ENCODE measurements around the gene LARGE1.

Gene LARGE1

DNA sequence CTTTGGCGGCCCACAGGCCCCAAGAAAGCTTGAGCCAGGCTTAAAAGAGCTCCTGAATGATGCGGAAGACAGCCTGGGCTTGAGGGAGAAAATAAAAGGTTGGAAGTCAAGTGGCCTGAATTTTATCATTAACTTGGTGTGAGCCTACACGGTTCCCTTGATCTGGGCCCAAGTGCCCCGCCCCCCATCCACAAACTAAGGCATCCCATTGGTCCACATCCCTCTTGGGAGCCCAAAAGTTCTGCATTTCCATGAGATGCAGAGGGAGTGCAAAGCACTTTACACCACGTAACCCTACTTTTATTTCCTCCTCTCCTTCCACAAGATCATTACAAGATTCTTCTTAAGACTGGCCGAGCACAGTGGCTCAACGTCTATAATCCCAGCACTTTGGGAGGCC lies 22.2 kb downstream of the LARGE1 start:
- no peaks in the 10 kb centered on the region for H3K27me3 ChIP-seq (ENCODE audit: control insufficient read depth in 1 of 2, insufficient read depth in 2 of 2, low read length in 2 of 2)
- H3K4me1 ChIP-seq (ENCODE audit: control insufficient read depth in 1 of 2, insufficient read depth in 2 of 2, low read length in 2 of 2): peaks cover 4 to 13% of the 10 kb centered on the region in 2 donors
- H3K9ac ChIP-seq (ENCODE audit: low read depth in 1 of 2, low read length in 2 of 2): no peak overlapping the region
- no peak overlapping the region for H3K4me3 ChIP-seq (ENCODE audit: low read depth in 1 of 2, low read length in 2 of 2)
- H3K27ac ChIP-seq (ENCODE audit: low read depth, low read length): no peak overlapping the region
- no peaks in the 10 kb centered on the region for H3K9me3 ChIP-seq (ENCODE audit: control insufficient read depth in 1 of 2, low read length in 2 of 2)
- H3K36me3 ChIP-seq (ENCODE audit: control insufficient read depth in 1 of 2, insufficient read depth in 2 of 2, low read length in 2 of 2): no peaks in the 10 kb centered on the region

DNA sequence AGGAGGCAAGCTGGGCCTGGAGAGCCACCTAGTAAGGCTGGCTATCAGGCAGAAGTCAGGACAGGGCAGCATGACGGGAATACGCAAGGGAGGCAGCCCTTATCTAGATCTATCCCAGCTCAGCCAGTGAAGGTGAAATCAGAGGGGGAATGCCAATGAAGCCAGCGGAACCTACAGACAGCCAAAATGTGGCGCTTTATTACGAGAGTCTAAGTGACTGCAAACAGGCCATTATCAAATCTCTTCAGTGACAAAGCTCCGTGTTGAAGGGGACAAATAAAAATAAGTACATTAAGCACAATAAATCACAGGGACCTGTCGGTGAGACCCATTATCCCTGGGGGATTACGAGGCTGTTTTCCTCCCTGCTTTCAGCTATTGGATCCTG lies 22.8 kb downstream of the LARGE1 start:
- no peaks in the 10 kb centered on the region for H3K36me3 ChIP-seq (ENCODE audit: control insufficient read depth in 1 of 2, insufficient read depth in 2 of 2, low read length in 2 of 2)
- no peak overlapping the region for H3K27ac ChIP-seq (ENCODE audit: low read depth, low read length)
- H3K9ac ChIP-seq (ENCODE audit: low read depth in 1 of 2, low read length in 2 of 2): no peak overlapping the region
- no peaks in the 10 kb centered on the region for H3K9me3 ChIP-seq (ENCODE audit: control insufficient read depth in 1 of 2, low read length in 2 of 2)
- no peak overlapping the region for H3K4me3 ChIP-seq (ENCODE audit: low read depth in 1 of 2, low read length in 2 of 2)
- peaks cover 4 to 16% of the 10 kb centered on the region in 2 donors for H3K4me1 ChIP-seq (ENCODE audit: control insufficient read depth in 1 of 2, insufficient read depth in 2 of 2, low read length in 2 of 2)
- no peaks in the 10 kb centered on the region for H3K27me3 ChIP-seq (ENCODE audit: control insufficient read depth in 1 of 2, insufficient read depth in 2 of 2, low read length in 2 of 2)

DNA sequence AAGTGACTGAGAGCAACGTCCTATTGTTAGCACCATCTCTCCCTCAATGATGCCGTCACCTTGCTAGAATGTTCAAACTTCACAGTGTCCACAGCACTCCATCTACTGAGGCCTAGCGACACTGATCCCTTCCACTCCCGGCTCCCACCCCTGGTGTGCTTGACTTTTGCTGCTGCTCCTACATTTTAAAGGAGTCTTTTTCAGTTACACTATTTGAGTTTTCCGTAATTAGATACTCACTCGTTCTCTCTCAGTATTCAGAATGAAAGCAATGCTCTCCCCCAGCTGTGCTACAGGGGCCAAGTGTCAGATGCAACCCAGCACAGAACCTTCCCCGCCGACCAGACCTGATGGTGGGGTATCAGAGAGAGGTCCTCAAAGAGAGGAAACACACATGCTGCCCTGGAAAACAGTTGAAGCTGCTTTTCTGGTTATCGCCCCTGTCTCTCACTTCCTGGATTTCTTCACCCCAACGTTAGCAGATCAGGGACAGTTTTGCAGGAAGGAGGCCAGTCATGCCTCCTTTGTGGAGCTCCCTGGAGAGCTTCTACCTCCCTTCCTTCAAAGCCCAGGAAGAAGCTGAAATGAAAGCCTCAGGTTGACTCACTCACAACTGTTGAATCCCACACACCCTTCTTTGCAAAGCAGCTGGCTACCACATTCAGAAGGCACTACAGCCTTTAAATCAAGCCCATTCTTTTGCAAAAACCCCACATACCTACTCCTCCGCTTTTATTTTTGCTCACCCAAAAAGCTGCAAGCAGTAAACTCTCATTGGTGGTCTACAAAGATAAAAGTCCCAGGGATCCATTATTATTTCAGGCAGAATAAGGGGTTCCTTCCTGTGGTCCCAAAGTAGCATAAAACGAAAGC lies 23.5 kb downstream of the LARGE1 start:
- Histone ChIP-seq H3K27me3 (ENCODE audit: control insufficient read depth in 1 of 2, insufficient read depth in 2 of 2, low read length in 2 of 2) (no peaks in the 10 kb centered on the region), H3K36me3 (ENCODE audit: control insufficient read depth in 1 of 2, insufficient read depth in 2 of 2, low read length in 2 of 2) (no peaks in the 10 kb centered on the region), H3K4me3 (ENCODE audit: low read depth in 1 of 2, low read length in 2 of 2) (no peak overlapping the region), H3K9ac (ENCODE audit: low read depth in 1 of 2, low read length in 2 of 2) (no peak overlapping the region), H3K4me1 (ENCODE audit: control insufficient read depth in 1 of 2, insufficient read depth in 2 of 2, low read length in 2 of 2) (peaks cover 4 to 16% of the 10 kb centered on the region in 2 donors), H3K9me3 (ENCODE audit: control insufficient read depth in 1 of 2, low read length in 2 of 2) (no peaks in the 10 kb centered on the region), H3K27ac (ENCODE audit: low read depth, low read length) (no peak overlapping the region)

DNA sequence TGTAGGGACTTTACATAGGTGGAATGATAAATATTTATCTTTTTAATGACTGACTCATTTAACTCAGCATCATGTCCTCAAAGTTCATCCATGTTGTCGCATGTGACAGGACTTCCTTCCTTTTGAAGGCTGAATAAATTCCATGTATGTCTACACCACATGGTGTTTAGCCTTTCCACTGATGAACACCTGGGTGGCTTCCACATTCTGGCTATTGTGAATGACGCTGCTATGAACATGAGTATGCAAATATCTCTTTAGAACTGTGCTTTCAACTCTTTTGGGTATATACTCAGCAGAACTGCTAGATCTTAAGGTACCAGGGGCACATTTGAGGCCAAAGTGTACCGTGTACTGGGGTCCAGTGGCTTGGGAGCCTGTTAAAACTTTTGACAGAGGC lies 24.1 kb downstream of the LARGE1 start:
- Histone ChIP-seq H3K4me3 (ENCODE audit: low read depth in 1 of 2, low read length in 2 of 2) (no peak overlapping the region), H3K27ac (ENCODE audit: low read depth, low read length) (no peak overlapping the region), H3K9ac (ENCODE audit: low read depth in 1 of 2, low read length in 2 of 2) (no peak overlapping the region), H3K36me3 (ENCODE audit: control insufficient read depth in 1 of 2, insufficient read depth in 2 of 2, low read length in 2 of 2) (no peaks in the 10 kb centered on the region), H3K9me3 (ENCODE audit: control insufficient read depth in 1 of 2, low read length in 2 of 2) (no peaks in the 10 kb centered on the region), H3K4me1 (ENCODE audit: control insufficient read depth in 1 of 2, insufficient read depth in 2 of 2, low read length in 2 of 2) (peaks cover 4 to 16% of the 10 kb centered on the region in 2 donors), H3K27me3 (ENCODE audit: control insufficient read depth in 1 of 2, insufficient read depth in 2 of 2, low read length in 2 of 2) (no peaks in the 10 kb centered on the region)

DNA sequence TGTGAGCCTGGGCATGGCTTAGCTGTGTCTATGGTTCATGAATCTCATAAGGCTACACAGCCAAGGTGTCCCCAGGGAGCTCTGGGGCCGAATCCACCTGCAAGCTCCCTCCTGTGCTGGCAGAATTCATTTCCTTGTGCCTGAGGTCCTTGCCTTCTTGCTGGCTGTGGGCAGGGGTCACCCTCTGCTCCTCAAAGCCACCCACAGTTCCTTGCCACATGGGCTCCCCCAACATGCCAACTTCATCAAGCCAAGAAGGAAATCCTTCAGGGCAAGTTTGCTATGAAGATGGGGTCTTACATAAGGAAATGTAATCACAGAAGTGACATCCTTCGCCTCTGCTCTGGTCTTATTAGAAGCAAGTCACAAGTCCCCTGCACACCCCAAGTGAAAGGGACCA lies 24.8 kb downstream of the LARGE1 start:
- peaks cover 4 to 16% of the 10 kb centered on the region in 2 donors for H3K4me1 ChIP-seq (ENCODE audit: control insufficient read depth in 1 of 2, insufficient read depth in 2 of 2, low read length in 2 of 2)
- H3K36me3 ChIP-seq (ENCODE audit: control insufficient read depth in 1 of 2, insufficient read depth in 2 of 2, low read length in 2 of 2): no peaks in the 10 kb centered on the region
- H3K9ac ChIP-seq (ENCODE audit: low read depth in 1 of 2, low read length in 2 of 2): no peak overlapping the region
- no peak overlapping the region for H3K4me3 ChIP-seq (ENCODE audit: low read depth in 1 of 2, low read length in 2 of 2)
- no peaks in the 10 kb centered on the region for H3K27me3 ChIP-seq (ENCODE audit: control insufficient read depth in 1 of 2, insufficient read depth in 2 of 2, low read length in 2 of 2)
- no peaks in the 10 kb centered on the region for H3K9me3 ChIP-seq (ENCODE audit: control insufficient read depth in 1 of 2, low read length in 2 of 2)
- H3K27ac ChIP-seq (ENCODE audit: low read depth, low read length): no peak overlapping the region

DNA sequence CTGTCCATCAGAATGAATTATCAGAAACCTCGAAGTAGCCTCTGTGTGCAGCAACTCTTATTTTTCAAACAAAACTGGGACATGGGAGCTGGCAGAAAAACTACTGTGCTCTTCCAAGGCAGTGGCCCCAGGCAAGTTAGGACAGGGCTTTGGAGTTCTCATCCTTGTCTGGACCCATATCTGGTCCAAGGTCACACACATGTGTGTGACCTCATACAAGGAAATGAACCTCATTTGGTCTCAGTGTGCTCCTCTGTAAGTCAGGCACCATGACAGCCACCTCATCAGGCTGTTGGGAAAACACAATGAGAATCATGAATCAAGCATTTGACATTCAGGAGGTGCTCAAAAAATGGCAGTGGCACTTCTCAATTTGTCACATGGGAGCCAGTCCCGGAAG lies 25.8 kb downstream of the LARGE1 start:
- Histone ChIP-seq H3K4me3 (ENCODE audit: low read depth in 1 of 2, low read length in 2 of 2) (no peak overlapping the region), H3K9me3 (ENCODE audit: control insufficient read depth in 1 of 2, low read length in 2 of 2) (no peaks in the 10 kb centered on the region), H3K9ac (ENCODE audit: low read depth in 1 of 2, low read length in 2 of 2) (no peak overlapping the region), H3K27me3 (ENCODE audit: control insufficient read depth in 1 of 2, insufficient read depth in 2 of 2, low read length in 2 of 2) (no peaks in the 10 kb centered on the region), H3K4me1 (ENCODE audit: control insufficient read depth in 1 of 2, insufficient read depth in 2 of 2, low read length in 2 of 2) (peaks cover 4 to 16% of the 10 kb centered on the region in 2 donors), H3K36me3 (ENCODE audit: control insufficient read depth in 1 of 2, insufficient read depth in 2 of 2, low read length in 2 of 2) (no peaks in the 10 kb centered on the region), H3K27ac (ENCODE audit: low read depth, low read length) (no peak overlapping the region)

DNA sequence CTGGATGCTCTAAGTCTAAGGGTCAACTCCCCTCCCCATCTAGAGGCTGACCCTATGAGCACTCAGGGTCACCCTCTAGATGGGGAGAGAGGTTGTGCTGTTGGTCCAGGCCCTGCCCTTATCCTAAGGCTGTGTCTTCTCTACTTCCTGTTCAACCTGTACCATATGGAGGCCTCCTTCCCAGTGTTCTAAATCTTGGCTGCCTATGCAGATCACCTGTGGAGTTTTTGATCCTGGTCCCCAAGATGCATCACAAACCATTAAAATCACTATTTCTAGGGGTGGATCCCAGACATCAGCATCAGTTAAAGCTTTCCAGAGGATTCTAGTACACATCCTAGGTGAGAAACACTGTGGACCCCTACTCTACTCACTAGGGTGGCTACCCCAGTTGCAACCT lies 26.2 kb downstream of the LARGE1 start:
- Histone ChIP-seq H3K9me3 (ENCODE audit: control insufficient read depth in 1 of 2, low read length in 2 of 2) (no peaks in the 10 kb centered on the region), H3K27ac (ENCODE audit: low read depth, low read length) (no peak overlapping the region), H3K27me3 (ENCODE audit: control insufficient read depth in 1 of 2, insufficient read depth in 2 of 2, low read length in 2 of 2) (no peaks in the 10 kb centered on the region), H3K4me1 (ENCODE audit: control insufficient read depth in 1 of 2, insufficient read depth in 2 of 2, low read length in 2 of 2) (peaks cover 4 to 16% of the 10 kb centered on the region in 2 donors), H3K36me3 (ENCODE audit: control insufficient read depth in 1 of 2, insufficient read depth in 2 of 2, low read length in 2 of 2) (no peaks in the 10 kb centered on the region), H3K4me3 (ENCODE audit: low read depth in 1 of 2, low read length in 2 of 2) (no peak overlapping the region), H3K9ac (ENCODE audit: low read depth in 1 of 2, low read length in 2 of 2) (no peak overlapping the region)

DNA sequence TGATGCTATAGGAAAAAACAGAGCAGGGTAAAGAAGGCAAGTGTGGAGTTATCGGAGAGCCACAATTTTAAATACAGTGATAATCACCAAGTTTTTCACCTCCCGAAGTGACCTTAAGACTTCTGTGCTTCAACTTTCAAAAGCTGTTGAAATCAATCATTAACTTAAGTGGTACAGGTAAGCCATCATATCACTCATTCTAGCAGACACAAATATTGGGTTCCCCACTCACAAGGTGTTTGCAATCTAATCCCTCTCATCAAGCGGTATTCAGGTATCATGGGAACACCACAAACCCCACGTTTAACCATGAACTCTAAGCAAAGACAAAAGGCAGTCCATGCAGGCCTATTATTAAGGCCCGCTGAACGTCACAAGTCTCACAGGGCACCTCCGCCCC lies 26.8 kb downstream of the LARGE1 start:
- no peaks in the 10 kb centered on the region for H3K36me3 ChIP-seq (ENCODE audit: control insufficient read depth in 1 of 2, insufficient read depth in 2 of 2, low read length in 2 of 2)
- no peak overlapping the region for H3K27ac ChIP-seq (ENCODE audit: low read depth, low read length)
- no peaks in the 10 kb centered on the region for H3K9me3 ChIP-seq (ENCODE audit: control insufficient read depth in 1 of 2, low read length in 2 of 2)
- no peak overlapping the region for H3K4me3 ChIP-seq (ENCODE audit: low read depth in 1 of 2, low read length in 2 of 2)
- no peak overlapping the region for H3K9ac ChIP-seq (ENCODE audit: low read depth in 1 of 2, low read length in 2 of 2)
- H3K4me1 ChIP-seq (ENCODE audit: control insufficient read depth in 1 of 2, insufficient read depth in 2 of 2, low read length in 2 of 2): peaks cover 4 to 16% of the 10 kb centered on the region in 2 donors
- H3K27me3 ChIP-seq (ENCODE audit: control insufficient read depth in 1 of 2, insufficient read depth in 2 of 2, low read length in 2 of 2): no peaks in the 10 kb centered on the region

DNA sequence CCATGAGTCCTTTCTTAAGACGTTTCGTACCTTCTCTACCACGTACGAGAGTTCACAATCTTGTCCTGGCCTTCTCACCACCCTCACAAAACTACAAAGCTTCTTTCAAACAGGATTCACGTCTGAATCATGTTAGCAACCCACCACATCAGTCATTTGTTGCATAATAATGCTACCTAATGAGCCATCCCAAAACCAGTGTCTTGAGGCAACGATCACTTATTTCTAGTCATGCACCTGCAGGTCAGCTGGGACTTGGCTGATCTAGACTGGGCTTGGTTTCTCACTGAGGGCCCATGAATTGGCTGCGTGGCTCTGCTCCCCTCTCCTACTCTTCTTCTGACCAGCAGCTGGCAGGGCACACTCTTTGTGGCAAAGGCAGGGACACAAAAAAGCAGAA lies 28.3 kb downstream of the LARGE1 start:
- H3K27me3 ChIP-seq (ENCODE audit: control insufficient read depth in 1 of 2, insufficient read depth in 2 of 2, low read length in 2 of 2): no peaks in the 10 kb centered on the region
- H3K27ac ChIP-seq (ENCODE audit: low read depth, low read length): no peak overlapping the region
- no peaks in the 10 kb centered on the region for H3K36me3 ChIP-seq (ENCODE audit: control insufficient read depth in 1 of 2, insufficient read depth in 2 of 2, low read length in 2 of 2)
- no peak overlapping the region for H3K4me3 ChIP-seq (ENCODE audit: low read depth in 1 of 2, low read length in 2 of 2)
- H3K9ac ChIP-seq (ENCODE audit: low read depth in 1 of 2, low read length in 2 of 2): no peak overlapping the region
- peaks cover 4 to 16% of the 10 kb centered on the region in 2 donors for H3K4me1 ChIP-seq (ENCODE audit: control insufficient read depth in 1 of 2, insufficient read depth in 2 of 2, low read length in 2 of 2)
- no peaks in the 10 kb centered on the region for H3K9me3 ChIP-seq (ENCODE audit: control insufficient read depth in 1 of 2, low read length in 2 of 2)

DNA sequence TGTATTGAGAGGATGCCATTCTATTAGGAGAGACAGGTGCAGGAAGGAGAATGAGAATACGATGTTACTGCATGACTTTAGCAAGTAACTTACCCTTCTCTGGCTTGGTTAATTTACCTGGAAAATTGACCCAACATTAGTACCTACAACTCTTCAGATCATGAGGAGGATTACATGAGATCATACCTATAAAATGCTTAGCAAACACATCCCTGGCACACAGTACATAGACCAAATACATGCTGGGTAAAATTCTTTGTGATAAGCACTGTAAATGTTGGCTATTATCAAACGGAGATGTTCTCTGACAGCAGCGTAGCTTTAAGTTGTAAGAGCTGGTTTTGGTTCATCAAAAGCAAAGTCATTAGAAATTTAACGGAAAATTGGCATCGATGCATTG lies 28.8 kb downstream of the LARGE1 start:
- H3K9ac ChIP-seq (ENCODE audit: low read depth in 1 of 2, low read length in 2 of 2): no peak overlapping the region
- no peaks in the 10 kb centered on the region for H3K36me3 ChIP-seq (ENCODE audit: control insufficient read depth in 1 of 2, insufficient read depth in 2 of 2, low read length in 2 of 2)
- no peak overlapping the region for H3K4me3 ChIP-seq (ENCODE audit: low read depth in 1 of 2, low read length in 2 of 2)
- H3K9me3 ChIP-seq (ENCODE audit: control insufficient read depth in 1 of 2, low read length in 2 of 2): no peaks in the 10 kb centered on the region
- H3K4me1 ChIP-seq (ENCODE audit: control insufficient read depth in 1 of 2, insufficient read depth in 2 of 2, low read length in 2 of 2): peaks cover 4 to 16% of the 10 kb centered on the region in 2 donors
- no peaks in the 10 kb centered on the region for H3K27me3 ChIP-seq (ENCODE audit: control insufficient read depth in 1 of 2, insufficient read depth in 2 of 2, low read length in 2 of 2)
- no peak overlapping the region for H3K27ac ChIP-seq (ENCODE audit: low read depth, low read length)

Data from duodenal mucosa (tissue), 2 donors.